Upper lobe of left lung (tissue), 4 donors: ENCODE results near the gene NLGN2.

Experiments
- POLR2A ChIP-seq, 4 donors: fragments of 450-650 bp; IDR thresholded peaks; one replicate each; pipeline ENCODE4 v1.5.1; 2016 to 2017; ENCODE audit warnings: antibody characterized with exemption in 4 of 4, mild to moderate bottlenecking in 2 of 4
- TF ChIP-seq, protein P1 (sequence below), 6 experiments: fragments of 450-650 bp in 4 of 6; fragments of 200-600 bp in 2 of 6; sonication (generic) in 2 of 6; IDR thresholded peaks; one replicate each; pipeline ENCODE4 v1.5.1; 2016 to 2019; ENCODE audit warnings: antibody characterized with exemption in 6 of 6

DNA sequence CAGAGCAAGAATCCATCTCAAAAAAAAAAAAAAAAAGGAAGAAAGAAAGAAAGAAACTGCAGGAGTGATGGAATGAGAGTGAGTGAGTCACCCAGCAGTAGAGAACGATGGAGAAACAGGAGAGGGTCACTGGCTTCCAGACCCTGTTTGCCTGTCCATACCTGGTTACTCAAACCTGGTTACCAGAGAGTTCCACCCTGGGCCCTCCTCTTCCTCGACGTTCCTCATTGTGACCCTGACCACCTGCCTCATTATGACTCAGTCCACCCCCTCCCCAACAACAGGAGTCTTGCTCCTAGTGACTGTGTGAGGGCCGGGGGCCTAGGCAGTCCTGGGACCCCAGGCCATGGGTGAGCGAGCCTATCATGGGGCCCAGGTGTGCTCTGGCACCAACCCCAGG lies 20.9 kb downstream of the NLGN2 start, which contains the start of gene SPEM3:
- no peak for TF ChIP-seq POLR2A (IDR thresholded peaks at IDR 0.05)
- TF ChIP-seq, protein P1, sequence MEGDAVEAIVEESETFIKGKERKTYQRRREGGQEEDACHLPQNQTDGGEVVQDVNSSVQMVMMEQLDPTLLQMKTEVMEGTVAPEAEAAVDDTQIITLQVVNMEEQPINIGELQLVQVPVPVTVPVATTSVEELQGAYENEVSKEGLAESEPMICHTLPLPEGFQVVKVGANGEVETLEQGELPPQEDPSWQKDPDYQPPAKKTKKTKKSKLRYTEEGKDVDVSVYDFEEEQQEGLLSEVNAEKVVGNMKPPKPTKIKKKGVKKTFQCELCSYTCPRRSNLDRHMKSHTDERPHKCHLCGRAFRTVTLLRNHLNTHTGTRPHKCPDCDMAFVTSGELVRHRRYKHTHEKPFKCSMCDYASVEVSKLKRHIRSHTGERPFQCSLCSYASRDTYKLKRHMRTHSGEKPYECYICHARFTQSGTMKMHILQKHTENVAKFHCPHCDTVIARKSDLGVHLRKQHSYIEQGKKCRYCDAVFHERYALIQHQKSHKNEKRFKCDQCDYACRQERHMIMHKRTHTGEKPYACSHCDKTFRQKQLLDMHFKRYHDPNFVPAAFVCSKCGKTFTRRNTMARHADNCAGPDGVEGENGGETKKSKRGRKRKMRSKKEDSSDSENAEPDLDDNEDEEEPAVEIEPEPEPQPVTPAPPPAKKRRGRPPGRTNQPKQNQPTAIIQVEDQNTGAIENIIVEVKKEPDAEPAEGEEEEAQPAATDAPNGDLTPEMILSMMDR (IDR thresholded peaks at IDR 0.05), result no peak
